Effector memory CD8-positive, alpha-beta T cell (primary cell): ENCODE measurements around the gene CLCN7.

ENCODE experiments used
- ATAC-seq: fragments of 150-1000 bp; cut with Tn5 transposase; replicated peaks from 2 replicates; pipeline ENCODE4 v1.10.0; 2021; ENCODE audit warnings: mild to moderate bottlenecking, moderate library complexity
- DNase-seq, 3 experiments: peaks; one replicate each; pipeline ENCODE4 v3.0.0; 2021
- H3K27ac Mint-ChIP-seq, 2 donors: one replicate each; pipeline ENCODE4 v1.8.0; 2022; ENCODE audit warnings: mild to moderate bottlenecking in 2 of 2, mixed read lengths in 2 of 2, moderate library complexity in 2 of 2
- H3K27me3 Mint-ChIP-seq, 2 donors: one replicate each; pipeline ENCODE4 v1.8.0; 2022; ENCODE audit warnings: mixed read lengths in 2 of 2
- H3K36me3 Mint-ChIP-seq: one replicate; pipeline ENCODE4 v1.8.0; 2022; ENCODE audit warnings: mild to moderate bottlenecking, moderate library complexity, mixed read lengths; ENCODE audit not compliant: insufficient read depth
- H3K4me1 Mint-ChIP-seq, 2 donors: one replicate each; pipeline ENCODE4 v1.8.0; 2022; ENCODE audit warnings: low read depth in 2 of 2, mixed read lengths in 2 of 2
- H3K4me3 Mint-ChIP-seq, 2 donors: one replicate each; pipeline ENCODE4 v1.8.0; 2022; ENCODE audit warnings: mild to moderate bottlenecking in 2 of 2, mixed read lengths in 2 of 2, moderate library complexity in 2 of 2
- H3K9me3 Mint-ChIP-seq, 2 donors: one replicate each; pipeline ENCODE4 v1.8.0; 2022; ENCODE audit warnings: mixed read lengths in 2 of 2

CLCN7 gene

GRCh38 chr16:1438229-1439057, 36.4 kb downstream of the CLCN7 start:
- H3K27me3 Mint-ChIP-seq = no peaks in the 10 kb centered on the region
- peaks cover 2% of the 10 kb centered on the region for H3K36me3 Mint-ChIP-seq
- no peak overlapping the region for H3K4me3 Mint-ChIP-seq
- H3K27ac Mint-ChIP-seq = no peak overlapping the region
- H3K9me3 Mint-ChIP-seq = no peaks in the 10 kb centered on the region
- DNase-seq (no peak), ATAC-seq (no peak)
- H3K4me1 Mint-ChIP-seq = peaks cover 0 to 3% of the 10 kb centered on the region in 2 donors

DNA sequence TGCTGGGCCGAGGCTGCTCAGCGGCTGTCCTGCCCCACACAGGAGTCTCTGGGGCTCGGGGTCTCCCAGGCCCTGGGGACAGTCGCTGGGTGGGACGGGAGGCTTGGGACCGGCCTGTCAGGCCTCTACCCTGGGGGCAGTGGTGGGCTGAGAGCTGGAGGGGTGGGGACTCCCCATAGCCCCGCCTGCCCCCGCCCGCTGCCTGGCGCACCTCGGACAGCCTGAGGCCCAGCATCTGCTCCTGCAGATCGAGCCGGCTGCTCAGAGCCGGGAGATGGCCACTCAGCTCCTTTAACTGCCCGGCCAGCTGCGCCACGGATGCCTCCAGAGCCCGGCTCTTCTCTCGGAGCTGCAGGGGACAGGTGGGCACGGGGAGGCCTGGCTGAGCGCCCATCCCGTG, 37.2 kb downstream of the CLCN7 start:
- H3K9me3 Mint-ChIP-seq = no peaks in the 10 kb centered on the region
- no peak overlapping the region for H3K4me3 Mint-ChIP-seq
- H3K27me3 Mint-ChIP-seq = no peaks in the 10 kb centered on the region
- no peak overlapping the region for H3K27ac Mint-ChIP-seq
- ATAC-seq (no peak), DNase-seq (no peak)
- peaks cover 0 to 3% of the 10 kb centered on the region in 2 donors for H3K4me1 Mint-ChIP-seq
- peaks cover 2% of the 10 kb centered on the region for H3K36me3 Mint-ChIP-seq

- H3K36me3 Mint-ChIP-seq = peaks cover 2% of the 10 kb centered on the region
- H3K4me3 Mint-ChIP-seq = no peak overlapping the region
- H3K27me3 Mint-ChIP-seq = no peaks in the 10 kb centered on the region
- no peaks in the 10 kb centered on the region for H3K9me3 Mint-ChIP-seq
- H3K4me1 Mint-ChIP-seq = peaks cover 0 to 3% of the 10 kb centered on the region in 2 donors
- no peak overlapping the region for H3K27ac Mint-ChIP-seq
- no peak for ATAC-seq
- no peak for DNase-seq
These were observed 38.0 kb downstream of the CLCN7 start for GRCh38 chr16:1436731-1437355.

DNA sequence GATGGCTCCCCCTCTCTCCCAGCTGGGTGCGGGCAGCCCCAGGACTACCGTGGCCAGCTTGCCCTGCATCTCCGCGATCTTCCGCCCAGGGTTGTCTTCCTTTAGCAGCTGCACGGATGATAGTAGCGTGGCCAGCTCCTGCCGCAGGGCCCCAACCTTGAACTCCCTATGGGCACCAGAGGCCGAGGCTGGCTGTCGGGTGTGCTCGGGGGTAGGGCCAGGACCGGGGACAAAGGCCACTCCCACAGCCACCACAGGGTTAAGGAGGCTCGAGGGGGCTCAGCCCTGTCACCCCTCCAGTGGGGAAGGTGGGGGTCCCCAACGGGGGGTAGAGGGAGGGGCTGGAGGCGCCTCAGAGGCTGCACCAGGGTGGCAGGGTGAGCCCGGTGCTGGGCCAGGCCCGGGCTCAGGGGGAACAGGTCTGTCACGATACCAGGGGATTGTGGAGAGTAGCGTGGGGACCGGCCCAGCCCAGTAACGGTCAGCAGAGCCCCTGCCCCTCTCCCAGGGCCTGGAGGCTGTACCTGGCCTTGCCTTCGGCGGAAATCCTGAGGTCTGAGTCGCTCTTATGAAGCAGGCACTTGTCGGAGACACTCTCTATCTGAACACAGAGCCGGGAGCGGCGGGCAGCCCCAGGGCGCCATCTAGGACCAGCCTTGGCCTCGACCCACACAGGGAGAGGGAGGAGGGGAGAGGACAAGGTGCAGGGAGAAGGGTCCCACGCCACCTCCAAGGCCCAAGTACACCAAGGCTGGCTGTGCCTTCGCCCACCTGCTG, 38.7 kb downstream of the CLCN7 start:
- no peaks in the 10 kb centered on the region for H3K27me3 Mint-ChIP-seq
- H3K4me1 Mint-ChIP-seq = peaks cover 0 to 3% of the 10 kb centered on the region in 2 donors
- no peak overlapping the region for H3K27ac Mint-ChIP-seq
- no peak overlapping the region for H3K4me3 Mint-ChIP-seq
- no peaks in the 10 kb centered on the region for H3K9me3 Mint-ChIP-seq
- no peak for DNase-seq
- ATAC-seq = no peak
- H3K36me3 Mint-ChIP-seq = peaks cover 2% of the 10 kb centered on the region

DNA sequence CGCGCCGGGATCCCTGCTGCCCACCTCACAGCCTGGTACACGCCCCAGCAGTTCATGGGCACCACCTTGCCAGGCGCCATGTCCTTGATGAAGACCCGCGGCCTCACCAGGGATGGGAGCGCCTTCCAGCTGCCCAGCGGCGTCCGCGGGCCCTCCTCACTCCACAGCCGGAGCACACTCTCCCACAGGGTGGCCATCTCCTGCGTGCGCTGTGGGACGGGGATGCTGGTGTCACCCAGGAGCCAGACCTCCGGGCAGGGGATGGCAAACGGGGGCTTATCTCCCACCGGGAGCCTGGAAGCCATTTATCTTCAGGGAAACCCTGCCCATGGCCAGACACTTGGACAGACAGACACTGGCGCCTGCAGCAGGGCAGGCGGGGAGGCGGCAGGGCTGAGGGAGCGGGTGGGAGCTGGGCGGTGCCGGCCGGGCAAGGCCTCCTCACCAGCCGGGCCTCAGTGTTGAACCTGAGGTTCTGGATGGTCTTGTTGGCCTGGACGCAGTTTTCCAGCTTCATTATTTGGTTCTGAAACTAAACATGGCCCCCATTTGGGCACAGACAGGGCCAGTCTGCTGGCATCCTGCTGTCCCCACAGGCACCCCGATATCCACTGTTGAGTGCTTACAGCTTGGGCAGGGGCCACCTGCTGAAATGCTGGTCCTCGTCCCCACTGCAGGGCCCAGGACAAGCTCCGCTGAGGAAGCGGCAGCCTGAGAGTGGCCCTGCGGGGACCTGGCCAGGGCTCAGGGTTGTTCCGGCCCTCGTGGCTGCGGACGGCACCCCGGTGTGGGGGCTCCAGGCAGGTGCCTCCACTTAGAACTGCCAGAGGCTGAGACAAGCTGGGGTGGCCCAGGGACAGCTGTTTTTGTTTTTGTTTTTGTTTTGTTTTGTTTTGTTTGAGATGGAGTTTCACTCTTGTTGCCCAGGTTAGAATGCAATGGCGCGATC, 39.9 kb downstream of the CLCN7 start:
- ATAC-seq (no peak), DNase-seq (no peak)
- H3K36me3 Mint-ChIP-seq = no peaks in the 10 kb centered on the region
- H3K9me3 Mint-ChIP-seq = no peaks in the 10 kb centered on the region
- peaks cover 0 to 4% of the 10 kb centered on the region in 2 donors for H3K27me3 Mint-ChIP-seq
- H3K4me1 Mint-ChIP-seq = no peaks in the 10 kb centered on the region
- H3K27ac Mint-ChIP-seq = no peak overlapping the region
- H3K4me3 Mint-ChIP-seq = no peak overlapping the region

GRCh38 chr16:1433756-1434155, 41.1 kb downstream of the CLCN7 start:
- Mint-ChIP-seq H3K4me3 (no peak overlapping the region), H3K36me3 (no peaks in the 10 kb centered on the region), H3K27ac (no peak overlapping the region), H3K27me3 (peaks cover 0 to 11% of the 10 kb centered on the region in 2 donors), H3K9me3 (no peaks in the 10 kb centered on the region), H3K4me1 (no peaks in the 10 kb centered on the region)
- DNase-seq (no peak), ATAC-seq (no peak)

DNA sequence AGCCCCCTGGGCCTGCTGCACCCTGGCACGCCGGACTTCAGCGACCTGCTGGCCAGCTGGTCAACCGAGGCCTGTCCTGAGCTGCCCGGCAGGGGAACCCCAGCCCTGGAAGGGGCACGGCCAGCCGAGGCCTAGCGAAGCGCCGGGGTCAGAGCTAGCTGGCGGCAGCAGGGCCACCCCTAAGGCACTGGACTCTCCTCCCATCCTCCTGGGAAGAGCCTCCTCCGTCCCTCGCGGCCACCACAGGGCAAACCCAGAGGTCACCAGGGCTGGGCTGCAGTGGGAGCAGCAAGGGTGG, 41.6 kb downstream of the CLCN7 start:
- peaks cover 0 to 11% of the 10 kb centered on the region in 2 donors for H3K27me3 Mint-ChIP-seq
- no peak overlapping the region for H3K4me3 Mint-ChIP-seq
- no peaks in the 10 kb centered on the region for H3K9me3 Mint-ChIP-seq
- ATAC-seq = no peak
- H3K36me3 Mint-ChIP-seq = no peaks in the 10 kb centered on the region
- no peaks in the 10 kb centered on the region for H3K4me1 Mint-ChIP-seq
- DNase-seq = no peak
- H3K27ac Mint-ChIP-seq = no peak overlapping the region

DNA sequence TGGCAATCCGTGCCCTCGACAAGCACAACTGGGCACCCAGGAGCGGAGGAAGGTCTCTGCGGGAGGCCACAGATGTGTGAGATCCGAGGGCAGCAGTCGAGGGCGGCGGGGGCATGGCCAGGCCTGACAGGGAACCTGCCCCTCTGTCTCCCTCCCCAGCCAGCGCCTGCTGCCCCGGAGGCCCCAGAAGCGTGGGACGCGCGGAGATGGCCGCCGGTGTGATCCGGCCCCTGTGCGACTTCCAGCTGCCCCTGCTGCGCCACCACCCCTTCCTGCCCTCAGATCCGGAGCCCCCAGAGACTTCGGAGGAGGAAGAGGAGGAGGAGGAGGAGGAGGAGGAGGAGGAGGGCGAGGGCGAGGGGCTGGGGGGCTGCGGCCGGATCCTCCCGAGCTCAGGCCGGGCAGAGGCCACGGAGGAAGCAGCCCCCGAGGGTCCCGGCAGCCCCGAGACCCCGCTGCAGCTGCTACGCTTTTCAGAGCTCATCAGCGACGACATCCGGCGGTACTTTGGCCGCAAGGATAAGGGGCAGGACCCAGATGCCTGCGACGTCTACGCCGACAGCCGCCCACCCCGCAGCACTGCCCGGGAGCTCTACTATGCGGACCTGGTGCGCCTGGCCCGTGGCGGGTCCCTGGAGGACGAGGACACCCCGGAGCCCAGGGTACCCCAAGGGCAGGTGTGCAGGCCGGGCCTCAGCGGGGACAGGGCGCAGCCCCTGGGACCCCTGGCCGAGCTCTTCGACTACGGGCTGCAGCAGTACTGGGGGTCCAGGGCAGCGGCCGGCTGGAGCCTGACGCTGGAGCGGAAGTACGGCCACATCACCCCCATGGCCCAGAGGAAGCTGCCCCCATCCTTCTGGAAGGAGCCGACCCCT, 42.2 kb downstream of the CLCN7 start:
- H3K27me3 Mint-ChIP-seq = peaks cover 0 to 11% of the 10 kb centered on the region in 2 donors
- H3K4me1 Mint-ChIP-seq = no peaks in the 10 kb centered on the region
- ATAC-seq (peak; percentile 41), DNase-seq (no peak)
- peak overlapping the region; percentile 44 to 73 for H3K27ac Mint-ChIP-seq
- H3K9me3 Mint-ChIP-seq = no peaks in the 10 kb centered on the region
- no peaks in the 10 kb centered on the region for H3K36me3 Mint-ChIP-seq
- H3K4me3 Mint-ChIP-seq = peak overlapping the region; percentile 48 to 53

GRCh38 chr16:1431497-1432270, 43.1 kb downstream of the CLCN7 start:
- H3K27ac Mint-ChIP-seq = peak overlapping the region; percentile 44 to 73
- no peak for DNase-seq
- H3K36me3 Mint-ChIP-seq = no peaks in the 10 kb centered on the region
- H3K9me3 Mint-ChIP-seq = no peaks in the 10 kb centered on the region
- no peak for ATAC-seq
- peaks cover 0 to 11% of the 10 kb centered on the region in 2 donors for H3K27me3 Mint-ChIP-seq
- H3K4me1 Mint-ChIP-seq = no peaks in the 10 kb centered on the region
- peak overlapping the region; percentile 48 to 53 for H3K4me3 Mint-ChIP-seq

DNA sequence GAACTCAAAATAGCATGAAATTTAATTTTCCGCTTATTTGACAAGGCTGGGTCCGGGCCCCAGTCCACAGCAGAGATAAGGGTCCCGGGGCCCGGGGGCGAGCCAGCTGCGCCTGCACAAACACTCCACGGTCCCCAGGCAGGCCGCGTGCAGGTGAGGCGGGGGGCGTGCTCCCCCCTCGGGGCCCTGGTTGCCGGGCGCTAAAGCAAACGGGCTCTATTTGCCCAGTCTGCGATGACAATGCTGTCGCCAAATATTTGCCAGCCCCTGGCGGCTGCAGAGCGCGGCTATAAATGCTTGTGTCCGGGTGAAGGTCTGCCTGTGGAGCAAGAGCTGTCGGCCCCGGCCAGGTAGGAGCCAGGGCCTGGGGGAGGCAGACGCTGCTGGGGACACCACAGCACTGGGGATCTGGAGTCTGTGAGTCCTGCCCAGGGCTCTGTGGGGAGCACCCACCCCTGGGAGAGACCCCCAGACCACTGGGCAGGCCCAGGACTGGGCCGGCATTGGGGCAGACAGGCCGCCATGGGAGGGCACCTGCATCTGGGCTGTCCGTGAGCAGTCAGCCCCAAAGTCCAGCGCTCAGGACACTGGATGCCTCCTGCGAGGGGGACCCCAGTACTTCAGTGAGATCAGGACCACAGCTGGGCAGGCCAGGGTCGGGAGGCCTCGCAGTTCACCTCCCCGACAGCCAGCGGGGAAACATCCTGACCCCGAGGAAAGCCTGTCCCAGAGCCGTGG, 43.9 kb downstream of the CLCN7 start, which contains the start of gene PERCC1:
Gene PERCC1 (plus strand): TSS at position 320 of the 738 bp plus-strand sequence. CDS start 1,516 bp downstream, outside the sequence.
- Mint-ChIP-seq H3K27ac (peak within 1 kb of the TSS; percentile 44 to 73), H3K9me3 (no peaks in the 10 kb centered on the region), H3K4me1 (no peaks in the 10 kb centered on the region), H3K27me3 (peaks cover 0 to 11% of the 10 kb centered on the region in 2 donors), H3K4me3 (peak within 1 kb of the TSS; percentile 29 to 53), H3K36me3 (no peaks in the 10 kb centered on the region)
- DNase-seq (no peak), ATAC-seq (no peak)

DNA sequence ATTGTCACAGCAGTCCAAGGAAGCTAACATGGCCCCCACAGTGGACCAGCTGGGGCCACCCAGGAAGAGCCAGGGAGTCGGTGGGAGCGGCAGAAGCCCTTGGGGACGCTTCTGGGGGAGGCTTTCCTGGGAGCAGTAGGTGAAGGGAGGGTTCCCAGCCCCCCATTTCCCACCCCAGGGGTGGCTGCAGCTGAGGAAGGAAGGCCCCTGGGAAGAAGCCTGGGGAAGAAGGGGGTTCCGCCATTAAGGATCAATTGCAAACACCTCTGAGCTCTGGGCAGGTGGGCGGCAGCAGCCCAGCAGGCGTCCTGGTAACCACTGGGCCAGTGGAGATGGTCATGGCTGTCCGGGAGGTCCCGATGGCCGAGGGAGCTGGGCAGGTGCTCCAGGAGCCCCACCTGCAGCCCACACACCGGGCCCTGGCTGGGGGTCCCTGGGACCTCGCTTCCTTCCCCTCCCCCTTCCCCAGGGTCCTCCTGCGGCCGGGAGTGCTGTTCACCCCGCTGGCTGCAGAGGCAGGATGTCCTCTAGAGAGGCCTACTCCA, 44.5 kb downstream of the CLCN7 start:
- DNase-seq = no peak
- Mint-ChIP-seq H3K27me3 (peaks cover 0 to 11% of the 10 kb centered on the region in 2 donors), H3K27ac (no peak overlapping the region), H3K9me3 (no peaks in the 10 kb centered on the region), H3K4me1 (no peaks in the 10 kb centered on the region), H3K4me3 (no peak overlapping the region), H3K36me3 (no peaks in the 10 kb centered on the region)
- no peak for ATAC-seq
